Measurements from ENCODE around the gene SSTR3. TPM values are rescaled to one million over a fixed set of nuclear protein-coding genes. Genes with fewer than 3 reads are reported as not detected.
A peak's percentile ranks its signal among the peaks of the same experiment; 100 is the strongest.

SSTR3 gene
- total and polyA plus RNA-seq, 2 of the 13 experiments (the other 11 are each of a cell fraction or from before 2014, with no cell fraction given) = 0.08 to 0.64 TPM

- TF ChIP-seq TFAP4 (IDR thresholded peaks at IDR 0.05; ENCODE audit: borderline replicate concordance, low read depth) = peak; percentile 46; the same call in 1 of the 2 replicates
- no peak for TF ChIP-seq ZMAT3 (CRISPR knock-in tag; conservative IDR thresholded peaks at IDR 0.05)
- no peak for TF ChIP-seq ZNF512 (CRISPR knock-in tag; IDR thresholded peaks at IDR 0.05)
- TF ChIP-seq PHF21A (CRISPR knock-in tag; IDR thresholded peaks at IDR 0.05) = peak; percentile 58; the same call in 1 of the 2 replicates
- TF ChIP-seq BATF2 (CRISPR knock-in tag; IDR thresholded peaks at IDR 0.05) = no peak
- peak; percentile 46 for TF ChIP-seq PAXIP1 (CRISPR knock-in tag; conservative IDR thresholded peaks at IDR 0.05)
- TF ChIP-seq ZNF687 (CRISPR knock-in tag; IDR thresholded peaks at IDR 0.05) = peak; percentile 36
- no peak for TF ChIP-seq ZNF574 (CRISPR knock-in tag; IDR thresholded peaks at IDR 0.05)
- no peak for TF ChIP-seq ZNF772 (CRISPR knock-in tag; IDR thresholded peaks at IDR 0.05)
- no peak for TF ChIP-seq NCOA5 (CRISPR knock-in tag; IDR thresholded peaks at IDR 0.05)
These were observed at the start of gene SSTR3 (continued) for GRCh38 chr22:37212174-37212906.
